VCaP (cell line): ENCODE measurements around the gene TMOD1.

Experiments used
- H3K27ac ChIP-seq: fragments of 450-650 bp; 2 replicates; pipeline ENCODE4 v1.5.1; 2017
- TF ChIP-seq, protein P1 (sequence below): fragments of 450-650 bp; conservative IDR thresholded peaks from 2 replicates; pipeline ENCODE4 v1.5.1; 2017; ENCODE audit warnings: mild to moderate bottlenecking, moderate library complexity

Gene TMOD1

DNA sequence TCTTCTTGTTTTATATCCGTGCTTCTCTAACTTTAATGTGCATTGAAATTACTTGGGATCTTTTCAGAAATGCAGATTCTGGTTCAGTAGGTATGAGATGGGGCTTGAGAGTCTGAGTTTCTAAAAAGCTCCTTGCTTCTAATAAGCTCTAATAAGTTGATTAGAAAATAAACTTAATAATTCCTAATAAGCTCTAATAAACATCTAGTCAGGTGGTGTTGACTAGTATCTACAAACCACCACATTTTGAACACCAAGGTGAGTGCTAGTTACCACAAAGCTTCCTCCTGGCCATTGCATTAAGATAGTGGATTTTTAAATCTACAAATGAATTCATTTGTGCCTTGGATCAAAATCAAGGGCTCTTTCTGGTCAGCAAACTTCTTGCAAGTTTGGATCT lies 5.3 kb downstream of the TMOD1 start:
- TF ChIP-seq, protein P1, sequence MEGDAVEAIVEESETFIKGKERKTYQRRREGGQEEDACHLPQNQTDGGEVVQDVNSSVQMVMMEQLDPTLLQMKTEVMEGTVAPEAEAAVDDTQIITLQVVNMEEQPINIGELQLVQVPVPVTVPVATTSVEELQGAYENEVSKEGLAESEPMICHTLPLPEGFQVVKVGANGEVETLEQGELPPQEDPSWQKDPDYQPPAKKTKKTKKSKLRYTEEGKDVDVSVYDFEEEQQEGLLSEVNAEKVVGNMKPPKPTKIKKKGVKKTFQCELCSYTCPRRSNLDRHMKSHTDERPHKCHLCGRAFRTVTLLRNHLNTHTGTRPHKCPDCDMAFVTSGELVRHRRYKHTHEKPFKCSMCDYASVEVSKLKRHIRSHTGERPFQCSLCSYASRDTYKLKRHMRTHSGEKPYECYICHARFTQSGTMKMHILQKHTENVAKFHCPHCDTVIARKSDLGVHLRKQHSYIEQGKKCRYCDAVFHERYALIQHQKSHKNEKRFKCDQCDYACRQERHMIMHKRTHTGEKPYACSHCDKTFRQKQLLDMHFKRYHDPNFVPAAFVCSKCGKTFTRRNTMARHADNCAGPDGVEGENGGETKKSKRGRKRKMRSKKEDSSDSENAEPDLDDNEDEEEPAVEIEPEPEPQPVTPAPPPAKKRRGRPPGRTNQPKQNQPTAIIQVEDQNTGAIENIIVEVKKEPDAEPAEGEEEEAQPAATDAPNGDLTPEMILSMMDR = no peak
- no peak overlapping the region for H3K27ac ChIP-seq

DNA sequence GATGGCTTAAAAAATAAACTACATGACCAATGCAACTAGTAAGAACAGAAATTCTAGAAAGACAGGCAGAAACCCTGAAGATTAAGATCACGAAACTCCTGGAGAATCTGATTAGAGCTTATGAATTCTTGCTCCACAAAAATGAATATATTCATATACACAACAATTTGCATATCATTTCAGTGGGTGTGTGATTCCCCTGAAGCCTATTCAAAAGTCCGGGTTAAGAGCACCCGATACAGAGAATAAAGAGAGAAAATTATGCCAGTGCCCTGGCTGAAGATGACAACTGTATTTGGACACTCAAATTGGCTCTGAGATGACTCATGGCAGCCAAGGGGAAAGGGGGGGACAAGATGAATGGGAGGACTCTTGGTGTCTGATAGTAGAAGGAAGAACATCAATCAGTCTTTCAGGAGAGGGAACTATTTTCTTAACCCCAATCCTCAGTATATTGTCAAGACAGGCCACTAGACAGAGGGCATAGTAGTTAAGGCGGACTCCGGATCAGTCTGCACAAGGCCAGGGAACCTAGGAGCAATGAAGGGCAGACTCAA lies 6.0 kb downstream of the TMOD1 start:
- TF ChIP-seq, protein P1 = no peak
- H3K27ac ChIP-seq = no peak overlapping the region

DNA sequence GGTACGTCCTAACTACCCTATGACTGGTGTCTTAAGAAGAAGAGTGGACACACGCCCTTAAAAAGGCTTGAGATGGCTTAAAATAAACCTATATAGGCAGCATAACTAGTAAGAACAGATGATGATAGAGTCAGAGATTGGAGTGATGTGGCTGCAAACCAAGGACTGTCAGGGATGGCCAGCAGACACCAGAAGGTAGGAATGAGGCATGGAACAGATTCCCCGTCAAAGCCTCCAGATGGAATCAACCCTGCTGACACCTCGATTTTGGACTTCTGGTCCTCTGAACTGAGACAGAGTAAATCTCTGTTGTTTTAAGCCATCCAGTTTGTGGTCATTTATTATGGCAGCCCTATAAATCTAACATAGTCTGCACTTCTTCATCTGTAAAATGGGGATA lies 7.4 kb downstream of the TMOD1 start:
- no peak overlapping the region for H3K27ac ChIP-seq
- TF ChIP-seq, protein P1 = no peak

DNA sequence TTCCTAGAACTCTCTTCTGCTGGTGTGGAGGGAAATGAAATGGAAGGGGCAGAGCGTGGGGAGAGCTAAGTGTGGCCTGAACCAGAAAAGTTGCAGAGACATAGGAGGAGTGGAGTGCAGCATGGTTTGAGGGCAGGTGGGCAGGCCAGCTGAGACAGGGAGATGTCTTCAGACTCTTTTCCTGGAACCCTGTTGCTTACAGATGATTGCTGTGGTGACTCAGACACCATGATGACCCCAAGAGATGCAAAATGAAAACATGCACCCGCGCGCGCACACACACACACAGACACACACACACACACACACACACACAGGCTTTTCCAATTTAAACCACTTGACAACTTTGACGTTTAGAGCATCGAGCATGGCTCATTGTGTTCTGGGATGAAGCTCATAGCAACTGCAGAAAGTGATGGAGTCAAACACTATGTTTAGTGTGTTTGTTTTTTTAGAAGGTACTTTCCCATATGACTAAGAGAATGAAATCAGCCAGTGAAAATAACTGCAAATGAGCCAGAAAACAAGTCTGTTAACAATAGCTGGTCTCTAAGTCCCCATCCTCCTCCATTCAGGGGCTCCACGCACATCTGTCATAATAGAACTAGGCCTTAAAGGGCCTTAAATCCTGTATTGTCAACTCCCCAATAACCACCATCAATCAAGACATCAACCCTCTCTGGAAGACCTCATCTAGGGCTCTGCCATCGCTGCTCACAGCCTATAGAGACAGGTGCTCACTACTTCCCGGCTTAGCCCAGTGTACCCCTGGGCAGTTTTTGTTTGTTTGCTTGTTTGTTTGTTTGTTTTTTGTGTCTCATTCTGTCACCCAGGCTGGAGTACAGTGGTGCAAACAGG lies 9.6 kb downstream of the TMOD1 start:
- TF ChIP-seq, protein P1 = no peak
- no peak overlapping the region for H3K27ac ChIP-seq

DNA sequence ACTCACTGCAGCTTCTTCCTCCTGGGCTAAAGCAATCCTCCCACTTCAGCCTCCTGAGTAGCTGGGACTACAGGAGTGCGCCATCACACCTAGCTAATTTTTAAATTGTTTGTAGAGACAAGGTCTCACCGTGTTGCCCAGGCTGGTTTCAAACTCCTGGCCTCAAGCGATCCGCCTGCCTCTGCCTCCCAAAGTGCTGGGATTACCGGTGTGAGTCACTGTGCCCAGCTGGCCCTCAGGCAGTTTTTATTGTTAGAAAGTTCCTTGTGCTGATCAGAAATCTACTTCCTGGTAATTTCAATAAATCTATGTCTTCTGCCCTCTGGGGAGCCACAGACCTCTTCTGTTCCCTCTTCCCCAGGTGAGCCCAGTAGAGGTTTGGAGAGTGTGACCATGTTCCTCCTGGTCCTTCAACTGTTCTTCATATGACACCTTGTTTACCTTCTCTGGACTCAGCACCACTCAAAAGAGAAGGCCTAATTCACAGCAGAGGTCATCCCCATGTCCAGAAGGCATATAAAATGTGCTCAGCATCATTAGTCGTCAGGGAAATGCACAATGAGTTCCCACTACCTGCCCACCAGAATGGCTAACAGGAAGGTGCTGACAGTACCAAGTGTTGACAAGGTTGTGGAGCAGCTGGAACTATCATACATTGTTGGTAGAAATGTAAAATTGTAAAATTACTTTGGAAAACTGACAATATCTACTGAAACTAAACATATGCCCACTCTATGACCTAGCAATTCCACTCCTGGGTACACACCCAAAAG lies 10.4 kb downstream of the TMOD1 start:
- TF ChIP-seq, protein P1 = no peak
- no peak overlapping the region for H3K27ac ChIP-seq

DNA sequence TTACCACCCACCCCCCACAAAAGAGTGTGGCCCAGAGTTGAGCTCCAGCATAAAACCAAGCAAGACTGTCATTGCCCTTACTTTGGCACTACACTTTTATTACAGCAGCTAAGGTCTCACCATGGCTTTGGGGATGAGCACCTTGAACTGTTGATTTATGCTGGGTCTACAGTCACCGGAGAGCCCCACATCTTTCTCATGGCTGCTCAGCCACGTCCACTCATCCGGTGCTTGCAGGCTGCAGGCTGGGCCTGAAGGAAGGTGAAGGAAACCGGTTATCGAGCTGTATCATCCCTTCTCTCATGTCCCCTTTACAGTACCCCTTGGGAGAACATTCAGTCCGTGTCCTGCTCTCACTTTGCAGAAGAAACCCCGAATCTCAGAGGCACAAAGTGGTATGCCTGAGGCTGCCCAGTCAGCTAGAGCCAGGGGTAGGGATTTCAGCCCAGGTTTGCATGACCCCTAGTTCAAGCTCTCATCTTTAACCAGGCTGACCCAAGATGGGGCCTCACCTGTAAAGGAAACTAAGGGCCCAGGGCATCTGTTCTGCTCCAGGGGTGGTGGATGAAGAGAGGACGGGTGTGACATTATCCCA lies 11.6 kb downstream of the TMOD1 start:
- TF ChIP-seq, protein P1 = no peak
- no peak overlapping the region for H3K27ac ChIP-seq

DNA sequence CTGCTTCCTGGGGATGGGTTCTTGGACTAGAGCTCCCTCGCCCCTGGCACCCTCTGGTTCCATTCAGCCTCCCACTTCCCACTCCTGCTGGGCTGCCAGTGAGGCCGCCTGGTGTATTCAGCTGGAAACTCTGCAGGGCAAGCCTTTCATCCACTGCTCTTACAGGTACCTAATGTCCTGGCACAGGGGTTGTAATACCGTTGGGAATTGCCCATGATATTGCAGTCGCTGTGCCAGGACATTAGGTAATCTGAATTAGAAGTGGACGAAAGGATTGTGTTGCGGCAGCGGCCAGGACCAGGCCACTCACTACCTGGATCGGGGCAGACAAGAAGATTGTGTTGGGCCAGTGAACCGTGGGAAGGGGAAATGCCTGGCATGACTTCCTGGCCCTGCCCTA lies 13.1 kb downstream of the TMOD1 start:
- TF ChIP-seq, protein P1 = no peak
- H3K27ac ChIP-seq = no peak overlapping the region
